Peyer's patch (tissue), 4 donors: ENCODE results near the gene LBH.

ENCODE experiments used
- POLR2A ChIP-seq, 2 donors: fragments of 450-650 bp; IDR thresholded peaks; one replicate each; pipeline ENCODE4 v1.5.1; 2017; ENCODE audit warnings: antibody characterized with exemption in 2 of 2, mild to moderate bottlenecking in 2 of 2, moderate library complexity in 2 of 2
- TF ChIP-seq, protein P1 (sequence below), 6 experiments: fragments of 450-650 bp in 4 of 6; fragments of 200-600 bp in 2 of 6; sonication (generic) in 1 of 6; IDR thresholded peaks; one replicate each; pipeline ENCODE4 v1.5.1; 2017 to 2019; ENCODE audit warnings: antibody characterized with exemption in 6 of 6, mild to moderate bottlenecking in 3 of 6, moderate library complexity in 1 of 6

DNA sequence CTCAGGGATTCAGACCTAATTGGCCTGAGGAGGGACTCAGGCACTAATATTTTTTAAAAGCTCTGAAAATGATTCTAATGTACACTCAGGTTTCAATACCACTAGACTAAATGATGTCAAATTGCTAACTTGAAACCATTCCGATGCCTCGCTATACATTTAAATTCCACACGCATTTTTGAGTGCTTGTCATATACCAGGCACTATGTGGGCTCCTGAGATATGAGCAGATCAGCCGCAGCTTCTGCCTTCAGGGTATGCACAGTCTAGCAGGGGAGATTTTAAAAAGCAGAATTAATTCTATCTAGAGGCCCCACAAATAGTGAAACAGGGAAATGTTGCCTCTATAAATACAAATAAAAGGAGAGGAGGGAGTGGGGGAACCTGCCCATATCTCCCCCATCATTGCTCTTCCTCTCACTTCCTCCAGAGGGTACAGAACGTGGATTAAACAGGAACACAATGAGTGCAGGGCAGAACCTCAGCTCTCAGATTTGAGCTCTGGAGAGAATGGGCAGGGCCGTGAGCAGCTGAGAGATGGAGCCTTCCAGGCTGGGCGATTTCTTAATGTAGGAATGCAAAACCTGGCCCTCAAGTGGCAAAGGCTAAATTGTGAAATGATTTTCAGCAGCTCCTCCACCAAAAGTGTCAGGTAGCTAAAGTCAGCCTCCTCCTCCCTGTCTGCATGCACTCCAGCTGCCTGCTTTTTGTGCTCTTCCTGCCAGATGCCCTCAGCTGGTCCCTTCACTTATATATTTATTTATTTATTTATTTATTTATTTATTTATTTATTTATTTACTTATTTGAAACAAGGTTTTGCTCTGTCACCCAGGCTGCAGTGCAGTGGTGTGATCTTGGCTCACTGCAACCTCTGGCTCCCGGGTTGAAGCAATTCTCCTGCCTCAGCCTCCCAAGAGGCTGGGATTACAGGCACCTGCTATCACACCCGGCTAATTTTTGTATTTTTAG, 24.6 kb upstream of the LBH start:
- TF ChIP-seq POLR2A (IDR thresholded peaks at IDR 0.05) = no peak
- TF ChIP-seq, protein P1, sequence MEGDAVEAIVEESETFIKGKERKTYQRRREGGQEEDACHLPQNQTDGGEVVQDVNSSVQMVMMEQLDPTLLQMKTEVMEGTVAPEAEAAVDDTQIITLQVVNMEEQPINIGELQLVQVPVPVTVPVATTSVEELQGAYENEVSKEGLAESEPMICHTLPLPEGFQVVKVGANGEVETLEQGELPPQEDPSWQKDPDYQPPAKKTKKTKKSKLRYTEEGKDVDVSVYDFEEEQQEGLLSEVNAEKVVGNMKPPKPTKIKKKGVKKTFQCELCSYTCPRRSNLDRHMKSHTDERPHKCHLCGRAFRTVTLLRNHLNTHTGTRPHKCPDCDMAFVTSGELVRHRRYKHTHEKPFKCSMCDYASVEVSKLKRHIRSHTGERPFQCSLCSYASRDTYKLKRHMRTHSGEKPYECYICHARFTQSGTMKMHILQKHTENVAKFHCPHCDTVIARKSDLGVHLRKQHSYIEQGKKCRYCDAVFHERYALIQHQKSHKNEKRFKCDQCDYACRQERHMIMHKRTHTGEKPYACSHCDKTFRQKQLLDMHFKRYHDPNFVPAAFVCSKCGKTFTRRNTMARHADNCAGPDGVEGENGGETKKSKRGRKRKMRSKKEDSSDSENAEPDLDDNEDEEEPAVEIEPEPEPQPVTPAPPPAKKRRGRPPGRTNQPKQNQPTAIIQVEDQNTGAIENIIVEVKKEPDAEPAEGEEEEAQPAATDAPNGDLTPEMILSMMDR (IDR thresholded peaks at IDR 0.05) = no peak
